A673 (cell line): ENCODE measurements around the gene WDR76. TPM values are rescaled to one million over a fixed set of nuclear protein-coding genes. Genes with fewer than 3 reads are reported as not detected.

Experiments
- BruUV-seq: library from RNA; stranded (reverse); fragments of 400-500 nt; replicated peaks from 2 replicates; lab custom pipeline; 2021; lab: Mats Ljungman, UMichigan
- CTCF ChIA-PET: fragments of 300-600 bp; sonication (Branson Sonifier 250); formaldehyde crosslinking; loops from one replicate; lab custom pipeline; 2022; ENCODE audit warnings: antibody characterized with exemption; lab: Charles Lee
- POLR2A ChIA-PET: fragments of 300-600 bp; sonication (Branson Sonifier 250); formaldehyde crosslinking; loops from one replicate; lab custom pipeline; 2022; ENCODE audit warnings: antibody characterized with exemption; ENCODE audit not compliant: low non-redundant PET; lab: Charles Lee
- DNase-seq: peaks from one replicate; pipeline ENCODE4 v3.0.0-alpha.2; 2015; ENCODE audit warnings: low spot score
- H3K27ac ChIP-seq: fragments of 200-600 bp; sonication (generic); 2 replicates; pipeline ENCODE4 v1.5.1; 2016; ENCODE audit warnings: mixed run types, low read depth, mild to moderate bottlenecking, mixed read lengths, antibody characterized with exemption, low read length; ENCODE audit not compliant: poor library complexity, severe bottlenecking
- H3K27me3 ChIP-seq: fragments of 200-600 bp; sonication (generic); replicated peaks from 2 replicates; pipeline ENCODE4 v1.6.1; 2017; ENCODE audit warnings: mixed run types, low read depth, mild to moderate bottlenecking, mixed read lengths, antibody characterized with exemption, low read length; ENCODE audit not compliant: insufficient read depth, poor library complexity
- H3K36me3 ChIP-seq: fragments of 200-600 bp; sonication (generic); 2 replicates; pipeline ENCODE4 v1.6.1; 2016; ENCODE audit warnings: mixed run types, mild to moderate bottlenecking, mixed read lengths, antibody characterized with exemption, low read length; ENCODE audit not compliant: insufficient read depth, poor library complexity, severe bottlenecking
- H3K4me1 ChIP-seq: fragments of 200-600 bp; sonication (generic); 2 replicates; pipeline ENCODE4 v1.6.1; 2017; ENCODE audit warnings: mixed run types, mild to moderate bottlenecking, mixed read lengths, antibody characterized with exemption, low read length; ENCODE audit not compliant: insufficient read depth, poor library complexity, severe bottlenecking
- H3K4me3 ChIP-seq: fragments of 200-600 bp; sonication (generic); 2 replicates; pipeline ENCODE4 v1.5.1; 2016; ENCODE audit warnings: low read depth, mixed run types, mild to moderate bottlenecking, mixed read lengths, low read length; ENCODE audit not compliant: poor library complexity, severe bottlenecking
- H3K9me3 ChIP-seq: fragments of 200-600 bp; sonication (generic); 2 replicates; pipeline ENCODE4 v1.6.1; 2016; ENCODE audit warnings: mixed run types, low read depth, mild to moderate bottlenecking, mixed read lengths, antibody characterized with exemption, low read length; ENCODE audit not compliant: poor library complexity, severe bottlenecking
- CTCF ChIP-seq: fragments of 300-800, 200-600 bp; sonication (generic); conservative IDR thresholded peaks from 2 replicates; pipeline ENCODE4 v1.5.1; 2017; ENCODE audit warnings: low read depth, mild to moderate bottlenecking, antibody characterized with exemption, low read length, moderate library complexity, mixed read lengths
- EZH2 ChIP-seq: fragments of 200-600 bp; sonication (generic); IDR thresholded peaks from 2 replicates; pipeline ENCODE4 v1.6.1; 2017; ENCODE audit warnings: borderline replicate concordance, low read depth, mild to moderate bottlenecking, mixed read lengths, antibody characterized with exemption, low read length; ENCODE audit not compliant: poor library complexity, severe bottlenecking
- intact Hi-C: fragments of 100-400 bp; cut with micrococcal nuclease; formaldehyde crosslinking; loops from one replicate; pipeline ENCODE4 v1.10.0; 2022; ENCODE audit not compliant: unreplicated experiment
- total RNA-seq: library from RNA; stranded (reverse); gene quantifications from 2 replicates; pipeline ENCODE4 v1.2.3, GENCODE V29; 2021

Gene WDR76
- total RNA-seq, 1 experiment from 2014 or later: 65.2 TPM

GRCh38 chr15:43903864-43904290 is 77.1 kb downstream of the WDR76 start:
- Histone ChIP-seq H3K4me1 (peaks cover 11% of the 10 kb centered on the region), H3K9me3 (no peaks in the 10 kb centered on the region), H3K27me3 (no peaks in the 10 kb centered on the region), H3K27ac (no peak overlapping the region), H3K4me3 (no peak overlapping the region), H3K36me3 (no peaks in the 10 kb centered on the region)
- ChIA-PET CTCF (interaction anchor here (0.7 to 1.7 kb wide), 2 partner anchors 162 to 656 kb away, joined by 3 to 6 read pairs; no protein-coding TSS in a partner anchor), POLR2A (no interaction called here)
- intact Hi-C loops: loop anchor here (2.0 to 5.0 kb wide), 2 partner anchors 163 to 313 kb away; no protein-coding TSS in a partner anchor
- TF ChIP-seq EZH2: no peak
- peak; percentile 92 for TF ChIP-seq CTCF
- no TSS peak for BruUV-seq
- DNase-seq: peak; percentile 87

GRCh38 chr15:43905755-43906154 is 79.0 kb downstream of the WDR76 start:
- Histone ChIP-seq H3K27ac (no peak overlapping the region), H3K36me3 (no peaks in the 10 kb centered on the region), H3K4me1 (peaks cover 11% of the 10 kb centered on the region), H3K9me3 (no peaks in the 10 kb centered on the region), H3K4me3 (no peak overlapping the region), H3K27me3 (no peaks in the 10 kb centered on the region)
- TF ChIP-seq CTCF: no peak
- no peak for TF ChIP-seq EZH2
- POLR2A ChIA-PET: no interaction called here
- CTCF ChIA-PET: no interaction called here
- no TSS peak for BruUV-seq
- DNase-seq: no peak
- intact Hi-C loops: no loop called here

GRCh38 chr15:43908516-43909050 is 81.8 kb downstream of the WDR76 start:
- Histone ChIP-seq H3K4me3 (no peak overlapping the region), H3K27ac (no peak overlapping the region), H3K36me3 (no peaks in the 10 kb centered on the region), H3K4me1 (peaks cover 4% of the 10 kb centered on the region), H3K9me3 (no peaks in the 10 kb centered on the region), H3K27me3 (no peaks in the 10 kb centered on the region)
- POLR2A ChIA-PET: no interaction called here
- TF ChIP-seq EZH2 (no peak), CTCF (no peak)
- BruUV-seq: no TSS peak
- intact Hi-C loops: no loop called here
- CTCF ChIA-PET: no interaction called here
- DNase-seq: no peak
